ENCODE data around the gene CUEDC1.

Gene CUEDC1, protein sequence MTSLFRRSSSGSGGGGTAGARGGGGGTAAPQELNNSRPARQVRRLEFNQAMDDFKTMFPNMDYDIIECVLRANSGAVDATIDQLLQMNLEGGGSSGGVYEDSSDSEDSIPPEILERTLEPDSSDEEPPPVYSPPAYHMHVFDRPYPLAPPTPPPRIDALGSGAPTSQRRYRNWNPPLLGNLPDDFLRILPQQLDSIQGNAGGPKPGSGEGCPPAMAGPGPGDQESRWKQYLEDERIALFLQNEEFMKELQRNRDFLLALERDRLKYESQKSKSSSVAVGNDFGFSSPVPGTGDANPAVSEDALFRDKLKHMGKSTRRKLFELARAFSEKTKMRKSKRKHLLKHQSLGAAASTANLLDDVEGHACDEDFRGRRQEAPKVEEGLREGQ

GRCh38 chr17:57955183-57955931, at the start of gene CUEDC1:
TSS of gene CUEDC1 (minus strand) at chr17:57955412. CDS start at chr17:57885564, 69,848 bp downstream.
- peak; percentile 45 for DNase-seq (ENCODE audit: low spot score)

DNA sequence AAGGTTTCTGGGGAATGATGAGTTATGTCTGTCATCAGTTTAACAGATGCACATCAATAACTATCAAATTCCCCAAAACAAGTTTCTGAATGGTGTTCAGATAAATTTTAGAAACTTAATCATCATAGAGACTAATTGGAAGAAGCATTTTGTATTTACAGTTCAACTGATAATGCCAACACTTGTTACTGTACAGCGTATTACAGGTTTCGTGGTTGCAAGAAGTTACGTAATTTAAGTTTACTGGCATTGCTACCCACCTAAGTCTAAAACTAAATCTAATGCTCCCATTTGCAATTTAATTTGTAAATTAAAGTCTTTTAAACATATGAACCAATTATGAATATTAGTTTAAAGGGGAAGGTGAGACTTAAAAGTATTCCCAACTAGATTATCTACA, 48.8 kb upstream of the CUEDC1 start:
- no peak for DNase-seq (ENCODE audit: low spot score)

GRCh38 chr17:58002973-58003372, 47.8 kb upstream of the CUEDC1 start:
- DNase-seq (ENCODE audit: low spot score) = no peak

DNA sequence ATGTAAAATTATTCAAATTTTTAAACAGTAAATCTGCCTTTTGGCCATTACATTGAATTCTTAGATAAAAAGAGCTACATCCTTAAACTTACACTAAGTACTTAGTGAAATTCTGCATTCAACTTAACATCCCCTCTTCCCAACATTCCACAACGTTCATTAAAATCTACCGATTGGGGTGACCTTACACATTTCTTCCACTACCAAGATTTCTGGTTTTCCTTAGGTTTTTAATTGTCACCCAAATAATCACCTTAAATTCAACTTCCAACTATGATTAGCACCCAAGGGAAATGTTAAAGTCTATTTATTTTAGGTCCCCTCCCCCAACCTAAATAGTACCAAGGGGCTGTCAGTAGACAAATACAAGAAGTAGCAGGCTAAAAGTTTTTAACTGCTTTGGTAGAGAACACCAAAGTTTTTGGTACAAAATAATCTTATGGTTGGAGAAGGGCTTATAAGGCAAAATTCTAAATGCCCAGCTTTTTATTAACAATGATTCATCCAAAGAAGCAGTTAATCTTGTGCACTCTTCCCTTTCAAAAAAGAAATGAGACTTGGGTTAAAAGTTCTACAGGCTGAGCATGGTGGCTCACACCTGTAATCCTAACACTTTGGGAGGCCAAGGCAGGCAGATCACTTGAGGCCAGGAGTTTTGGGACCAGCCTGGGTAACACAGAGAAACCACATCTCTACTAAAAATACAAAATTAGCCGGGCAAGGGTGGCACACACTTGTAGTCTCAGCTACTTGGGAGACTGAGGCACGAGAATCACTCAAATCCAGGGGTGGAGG, 47.1 kb upstream of the CUEDC1 start:
- no peak for DNase-seq (ENCODE audit: low spot score)

GRCh38 chr17:58001461-58002124, 46.4 kb upstream of the CUEDC1 start:
- DNase-seq (ENCODE audit: low spot score) = no peak

DNA sequence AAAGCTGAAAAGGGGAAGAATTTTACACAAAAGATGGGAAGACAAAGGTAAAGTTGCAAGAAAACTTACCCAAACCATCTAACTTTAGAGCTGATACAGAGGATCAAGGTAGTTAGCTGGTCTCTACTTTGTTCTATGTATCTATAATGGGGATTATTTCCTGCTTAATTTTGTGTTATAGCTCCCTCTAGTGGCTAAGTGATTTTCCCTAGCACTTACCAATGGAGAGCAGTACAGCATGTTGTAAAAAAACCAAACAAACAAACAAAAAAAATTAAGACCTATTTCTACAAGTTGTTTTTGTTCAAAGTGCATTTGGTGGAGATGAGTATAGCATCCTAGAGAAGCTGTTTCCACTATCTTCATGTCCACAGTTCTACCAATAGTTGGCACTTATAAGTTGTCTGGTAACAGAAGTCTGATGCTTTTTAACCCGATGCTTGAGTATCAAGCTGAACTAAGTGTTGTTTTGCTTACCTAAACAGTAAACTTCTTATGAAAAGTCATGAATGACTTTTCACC, 44.3 kb upstream of the CUEDC1 start:
- peak; percentile 89 for DNase-seq (ENCODE audit: low spot score)

- no peak for DNase-seq (ENCODE audit: low spot score)
Measured at GRCh38 chr17:57999010-57999495, 43.8 kb upstream of the CUEDC1 start.

DNA sequence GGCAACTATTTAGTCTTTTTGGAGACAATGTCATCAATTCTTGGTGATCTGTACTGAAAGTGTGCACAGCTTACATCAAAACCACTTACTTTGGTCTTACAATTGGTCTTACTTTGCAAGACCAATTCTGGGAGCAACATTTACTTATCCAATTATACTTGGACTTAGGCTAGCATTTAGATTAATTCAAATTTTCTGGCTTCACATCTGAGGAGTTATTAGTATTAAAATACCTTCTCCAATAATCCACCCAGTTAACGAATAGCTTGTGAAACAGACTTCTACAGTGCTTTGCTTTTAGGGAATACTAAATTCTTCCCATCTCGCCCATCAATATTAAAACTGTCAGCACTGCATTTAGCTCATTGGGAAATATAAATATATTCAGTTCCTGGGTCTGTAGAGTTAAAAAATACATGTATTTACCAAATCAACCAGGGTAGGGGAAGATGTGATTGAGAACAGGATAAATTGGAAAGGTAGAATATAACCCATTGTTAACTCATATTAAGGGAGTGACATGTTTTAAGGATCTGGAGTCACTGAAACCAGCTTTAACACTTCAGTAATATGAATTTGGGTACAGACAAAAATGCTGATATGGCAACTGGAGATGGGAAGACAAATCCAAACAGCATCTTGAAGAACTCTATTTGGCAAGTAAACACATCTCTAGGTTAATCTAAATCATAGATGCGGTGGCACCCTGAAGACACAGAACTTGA, 42.0 kb upstream of the CUEDC1 start:
- no peak for DNase-seq (ENCODE audit: low spot score)

DNA sequence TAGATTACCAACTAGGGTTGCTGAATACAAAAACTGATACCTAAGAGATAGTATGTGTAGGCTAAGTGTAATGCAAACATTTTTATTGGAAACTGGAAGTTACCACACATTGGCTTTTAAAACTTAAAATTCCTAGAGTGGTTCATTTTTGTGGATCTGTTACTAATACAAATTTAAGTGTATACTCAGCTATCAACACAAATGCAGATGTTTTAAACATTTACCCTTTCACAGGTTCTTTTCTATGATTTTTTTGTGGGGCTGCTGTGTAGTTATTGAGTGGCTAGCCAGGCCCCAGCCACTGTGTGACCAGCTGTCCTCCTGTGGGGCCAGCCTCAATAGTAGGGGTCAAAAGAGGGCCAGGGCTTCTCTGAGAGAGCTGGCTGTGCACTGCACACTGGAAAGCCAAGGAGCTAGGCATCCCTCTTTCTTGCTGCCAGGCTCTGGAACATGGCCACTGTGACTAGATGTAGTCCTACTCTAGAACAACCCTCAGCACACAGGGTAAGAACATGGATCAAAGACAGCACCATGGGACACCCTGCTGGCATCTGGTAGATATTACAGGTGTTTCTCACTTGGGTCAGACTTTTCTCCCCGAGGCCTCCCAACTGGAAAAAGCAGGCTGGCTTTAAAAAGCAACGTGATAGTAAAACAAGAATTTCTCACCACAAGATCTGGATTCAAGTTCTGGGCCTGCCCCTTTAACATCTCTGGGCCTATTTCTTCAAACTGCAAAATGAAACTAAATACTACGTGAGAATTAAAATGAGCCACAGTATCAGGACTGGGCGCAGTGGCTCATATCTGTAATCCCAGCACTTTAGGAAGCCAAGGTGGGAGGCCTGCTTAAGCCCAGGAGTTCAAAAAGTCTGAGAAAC, 40.1 kb upstream of the CUEDC1 start:
- DNase-seq (ENCODE audit: low spot score) = peak; percentile 94

- no peak for DNase-seq (ENCODE audit: low spot score)
Measured at GRCh38 chr17:57994436-57994835, 39.2 kb upstream of the CUEDC1 start.

- DNase-seq (ENCODE audit: low spot score) = no peak
Measured at GRCh38 chr17:57993471-57994365, 38.5 kb upstream of the CUEDC1 start.

DNA sequence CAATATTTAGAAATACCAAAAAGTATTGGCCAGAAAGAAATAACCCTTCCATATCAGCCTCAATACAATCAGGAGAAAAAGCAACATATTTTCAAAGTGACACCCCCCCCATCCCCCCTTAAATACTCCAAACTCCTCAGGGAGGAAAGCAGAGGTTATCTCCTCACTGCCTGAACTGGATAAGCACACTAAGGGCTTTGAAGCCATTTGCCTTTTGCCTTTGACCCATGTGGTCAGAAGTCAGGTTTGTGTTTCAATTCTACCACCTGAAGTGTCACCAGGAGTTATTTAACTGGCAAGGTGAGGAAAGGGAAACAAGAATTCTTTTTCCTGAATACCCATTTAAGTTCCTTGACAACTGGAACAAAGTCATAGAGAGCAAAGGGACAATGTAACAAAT, 36.3 kb upstream of the CUEDC1 start:
- no peak for DNase-seq (ENCODE audit: low spot score)

DNA sequence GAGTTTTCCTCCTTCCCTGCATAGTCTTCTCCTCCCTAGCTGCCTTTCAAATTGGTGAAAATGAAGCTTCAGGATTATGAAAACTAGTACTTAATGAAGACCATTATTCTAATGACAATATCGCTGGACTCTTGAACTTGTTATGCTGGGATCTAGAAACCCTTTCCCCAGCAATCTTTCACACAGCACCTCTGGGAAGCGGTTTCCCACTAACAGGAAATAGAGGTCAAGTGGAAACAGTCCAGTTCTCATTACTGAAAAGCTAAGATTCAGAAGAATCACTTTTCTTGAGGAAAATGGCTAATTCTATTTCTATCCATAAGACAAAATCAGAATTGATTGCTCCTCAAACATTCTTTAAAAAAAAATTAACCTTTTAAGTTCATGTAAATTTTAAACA, 34.8 kb upstream of the CUEDC1 start:
- no peak for DNase-seq (ENCODE audit: low spot score)

DNA sequence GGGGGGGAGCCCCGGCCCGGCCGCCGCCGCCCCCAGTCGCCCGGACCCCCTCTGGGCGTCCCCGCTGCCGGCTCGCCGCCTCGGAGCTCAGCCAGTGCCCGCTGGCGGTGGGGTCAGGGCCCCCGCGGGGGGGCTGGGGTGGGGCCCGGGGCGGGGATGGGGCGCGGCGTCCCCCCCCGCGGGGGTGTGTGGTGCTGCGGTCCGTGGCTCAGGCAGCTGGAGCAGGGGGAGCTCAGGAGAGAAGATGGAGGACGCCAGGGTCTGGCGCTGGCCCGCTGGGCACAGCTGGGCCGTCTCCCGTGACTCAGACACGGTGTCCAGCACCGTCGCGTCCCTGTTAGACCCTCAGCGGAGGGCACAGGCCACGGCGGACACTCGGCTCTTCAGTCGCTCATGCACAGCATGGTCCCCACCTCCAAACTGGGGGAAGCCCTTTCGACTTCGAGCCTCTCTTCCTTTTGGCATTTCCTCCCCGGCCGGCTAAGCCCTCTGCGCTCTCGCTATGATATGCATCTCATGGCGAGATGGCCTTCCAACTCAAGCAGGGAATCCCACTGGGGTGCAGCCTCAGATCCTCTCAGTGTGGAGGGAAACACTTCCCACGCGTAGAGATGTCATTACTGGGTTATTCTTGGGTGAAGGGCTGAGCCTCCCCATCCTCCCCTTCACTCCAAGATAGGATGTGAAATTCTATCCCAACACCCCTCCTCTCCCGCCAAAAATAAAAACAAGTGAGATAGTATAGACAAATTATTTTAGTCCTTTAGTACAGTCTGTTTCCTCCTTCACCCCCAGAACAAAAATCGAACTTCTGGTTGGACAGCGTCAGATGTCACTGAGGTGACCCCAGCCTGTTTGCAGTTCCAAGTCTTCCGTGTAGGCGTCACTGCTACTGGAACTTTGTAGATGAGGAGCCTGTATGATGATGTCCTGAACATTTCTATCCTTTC, 33.4 kb upstream of the CUEDC1 start:
- DNase-seq (ENCODE audit: low spot score) = peak; percentile 69

- peak; percentile 63 for DNase-seq (ENCODE audit: low spot score)
Measured at GRCh38 chr17:57987581-57988300, 32.5 kb upstream of the CUEDC1 start, which contains the start of gene VEZF1. TSS of gene VEZF1 (minus strand) at chr17:57988254. CDS start at chr17:57988111, 143 bp downstream.

- peak; percentile 70 for DNase-seq (ENCODE audit: low spot score)
Measured at GRCh38 chr17:57986841-57987580, 31.8 kb upstream of the CUEDC1 start.
